ENCODE results near the gene VCP.

GRCh38 chr9:35108461-35108860 lies 36.0 kb upstream of the VCP start:
- no peak for TF ChIP-seq EZH2 (IDR thresholded peaks at IDR 0.05; ENCODE audit: borderline replicate concordance, low read length)
- TF ChIP-seq, protein P1, sequence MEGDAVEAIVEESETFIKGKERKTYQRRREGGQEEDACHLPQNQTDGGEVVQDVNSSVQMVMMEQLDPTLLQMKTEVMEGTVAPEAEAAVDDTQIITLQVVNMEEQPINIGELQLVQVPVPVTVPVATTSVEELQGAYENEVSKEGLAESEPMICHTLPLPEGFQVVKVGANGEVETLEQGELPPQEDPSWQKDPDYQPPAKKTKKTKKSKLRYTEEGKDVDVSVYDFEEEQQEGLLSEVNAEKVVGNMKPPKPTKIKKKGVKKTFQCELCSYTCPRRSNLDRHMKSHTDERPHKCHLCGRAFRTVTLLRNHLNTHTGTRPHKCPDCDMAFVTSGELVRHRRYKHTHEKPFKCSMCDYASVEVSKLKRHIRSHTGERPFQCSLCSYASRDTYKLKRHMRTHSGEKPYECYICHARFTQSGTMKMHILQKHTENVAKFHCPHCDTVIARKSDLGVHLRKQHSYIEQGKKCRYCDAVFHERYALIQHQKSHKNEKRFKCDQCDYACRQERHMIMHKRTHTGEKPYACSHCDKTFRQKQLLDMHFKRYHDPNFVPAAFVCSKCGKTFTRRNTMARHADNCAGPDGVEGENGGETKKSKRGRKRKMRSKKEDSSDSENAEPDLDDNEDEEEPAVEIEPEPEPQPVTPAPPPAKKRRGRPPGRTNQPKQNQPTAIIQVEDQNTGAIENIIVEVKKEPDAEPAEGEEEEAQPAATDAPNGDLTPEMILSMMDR (IDR thresholded peaks at IDR 0.05; ENCODE audit: low read length) = no peak
